ENCODE results near the gene CCDC12. TPM values are rescaled to one million over a fixed set of nuclear protein-coding genes. Genes with fewer than 3 reads are reported as not detected.

The CCDC12 gene
- polyA plus RNA-seq, 1 donor: 57.3 TPM

- peaks cover 29% of the 10 kb centered on the region for H3K36me3 ChIP-seq (ENCODE audit: control insufficient read depth, insufficient read depth, low read length)
- no peaks in the 10 kb centered on the region for H3K27me3 ChIP-seq (ENCODE audit: control insufficient read depth, insufficient read depth, low read length)
- H3K27ac ChIP-seq (ENCODE audit: low read length): no peak overlapping the region
- H3K9me3 ChIP-seq (ENCODE audit: control insufficient read depth, low read depth, low read length): no peaks in the 10 kb centered on the region
- no CpG with 5 or more reads among the region's 2 CpGs for WGBS (ENCODE audit: insufficient coverage, low lambda C conversion rate)
- no peak overlapping the region for H3K4me3 ChIP-seq (ENCODE audit: low read length)
- H3K4me1 ChIP-seq (ENCODE audit: control insufficient read depth, insufficient read depth, low read length): peaks cover 73% of the 10 kb centered on the region
- no peak for DNase-seq
These were observed 47.2 kb downstream of the CCDC12 start for GRCh38 chr3:46929324-46929723.

GRCh38 chr3:46928282-46928681 is 48.3 kb downstream of the CCDC12 start:
- Histone ChIP-seq H3K4me1 (ENCODE audit: control insufficient read depth, insufficient read depth, low read length) (peaks cover 63% of the 10 kb centered on the region), H3K27ac (ENCODE audit: low read length) (no peak overlapping the region), H3K36me3 (ENCODE audit: control insufficient read depth, insufficient read depth, low read length) (peaks cover 39% of the 10 kb centered on the region), H3K4me3 (ENCODE audit: low read length) (no peak overlapping the region), H3K9me3 (ENCODE audit: control insufficient read depth, low read depth, low read length) (no peaks in the 10 kb centered on the region), H3K27me3 (ENCODE audit: control insufficient read depth, insufficient read depth, low read length) (no peaks in the 10 kb centered on the region)
- no peak for DNase-seq
- no CpG with 5 or more reads among the region's 1 CpG for WGBS (ENCODE audit: insufficient coverage, low lambda C conversion rate)

- Histone ChIP-seq H3K4me3 (ENCODE audit: low read length) (no peak overlapping the region), H3K4me1 (ENCODE audit: control insufficient read depth, insufficient read depth, low read length) (peaks cover 57% of the 10 kb centered on the region), H3K36me3 (ENCODE audit: control insufficient read depth, insufficient read depth, low read length) (peaks cover 45% of the 10 kb centered on the region), H3K27me3 (ENCODE audit: control insufficient read depth, insufficient read depth, low read length) (no peaks in the 10 kb centered on the region), H3K9me3 (ENCODE audit: control insufficient read depth, low read depth, low read length) (no peaks in the 10 kb centered on the region), H3K27ac (ENCODE audit: low read length) (peak overlapping the region; percentile 46)
- WGBS (ENCODE audit: insufficient coverage, low lambda C conversion rate): no CpG with 5 or more reads among the region's 6 CpGs
- DNase-seq: no peak
These were observed 48.8 kb downstream of the CCDC12 start for GRCh38 chr3:46927718-46928073.

GRCh38 chr3:46926871-46927717 is 49.5 kb downstream of the CCDC12 start:
- peaks cover 51% of the 10 kb centered on the region for H3K4me1 ChIP-seq (ENCODE audit: control insufficient read depth, insufficient read depth, low read length)
- 73% methylated on average over 2 of the region's 15 CpGs for WGBS (ENCODE audit: insufficient coverage, low lambda C conversion rate)
- peak in 1 of 2 donors; percentile 70 for DNase-seq
- H3K36me3 ChIP-seq (ENCODE audit: control insufficient read depth, insufficient read depth, low read length): peaks cover 51% of the 10 kb centered on the region
- H3K9me3 ChIP-seq (ENCODE audit: control insufficient read depth, low read depth, low read length): no peaks in the 10 kb centered on the region
- H3K27me3 ChIP-seq (ENCODE audit: control insufficient read depth, insufficient read depth, low read length): no peaks in the 10 kb centered on the region
- peak overlapping the region; percentile 46 for H3K27ac ChIP-seq (ENCODE audit: low read length)
- no peak overlapping the region for H3K4me3 ChIP-seq (ENCODE audit: low read length)

GRCh38 chr3:46926447-46926846 is 50.1 kb downstream of the CCDC12 start:
- DNase-seq: no peak
- Histone ChIP-seq H3K4me3 (ENCODE audit: low read length) (no peak overlapping the region), H3K27me3 (ENCODE audit: control insufficient read depth, insufficient read depth, low read length) (no peaks in the 10 kb centered on the region), H3K4me1 (ENCODE audit: control insufficient read depth, insufficient read depth, low read length) (peaks cover 45% of the 10 kb centered on the region), H3K27ac (ENCODE audit: low read length) (peak overlapping the region; percentile 46), H3K9me3 (ENCODE audit: control insufficient read depth, low read depth, low read length) (no peaks in the 10 kb centered on the region), H3K36me3 (ENCODE audit: control insufficient read depth, insufficient read depth, low read length) (peaks cover 57% of the 10 kb centered on the region)
- no CpG with 5 or more reads among the region's 6 CpGs for WGBS (ENCODE audit: insufficient coverage, low lambda C conversion rate)

GRCh38 chr3:46926039-46926438 is 50.5 kb downstream of the CCDC12 start:
- WGBS (ENCODE audit: insufficient coverage, low lambda C conversion rate): no CpG with 5 or more reads among the region's 6 CpGs
- Histone ChIP-seq H3K27me3 (ENCODE audit: control insufficient read depth, insufficient read depth, low read length) (no peaks in the 10 kb centered on the region), H3K36me3 (ENCODE audit: control insufficient read depth, insufficient read depth, low read length) (peaks cover 61% of the 10 kb centered on the region), H3K9me3 (ENCODE audit: control insufficient read depth, low read depth, low read length) (no peaks in the 10 kb centered on the region), H3K27ac (ENCODE audit: low read length) (peak overlapping the region; percentile 59), H3K4me1 (ENCODE audit: control insufficient read depth, insufficient read depth, low read length) (peaks cover 41% of the 10 kb centered on the region), H3K4me3 (ENCODE audit: low read length) (no peak overlapping the region)
- peak; percentile 44 to 71 for DNase-seq

GRCh38 chr3:46925585-46925934 is 51.0 kb downstream of the CCDC12 start:
- Histone ChIP-seq H3K9me3 (ENCODE audit: control insufficient read depth, low read depth, low read length) (no peaks in the 10 kb centered on the region), H3K36me3 (ENCODE audit: control insufficient read depth, insufficient read depth, low read length) (peaks cover 66% of the 10 kb centered on the region), H3K4me3 (ENCODE audit: low read length) (no peak overlapping the region), H3K27ac (ENCODE audit: low read length) (peak overlapping the region; percentile 59), H3K4me1 (ENCODE audit: control insufficient read depth, insufficient read depth, low read length) (peaks cover 36% of the 10 kb centered on the region), H3K27me3 (ENCODE audit: control insufficient read depth, insufficient read depth, low read length) (no peaks in the 10 kb centered on the region)
- DNase-seq: no peak
- WGBS (ENCODE audit: insufficient coverage, low lambda C conversion rate): no CpG with 5 or more reads among the region's 5 CpGs

- no peak for DNase-seq
- no peak overlapping the region for H3K27ac ChIP-seq (ENCODE audit: low read length)
- no peak overlapping the region for H3K4me3 ChIP-seq (ENCODE audit: low read length)
- no peaks in the 10 kb centered on the region for H3K27me3 ChIP-seq (ENCODE audit: control insufficient read depth, insufficient read depth, low read length)
- no CpG with 5 or more reads among the region's 10 CpGs for WGBS (ENCODE audit: insufficient coverage, low lambda C conversion rate)
- no peaks in the 10 kb centered on the region for H3K9me3 ChIP-seq (ENCODE audit: control insufficient read depth, low read depth, low read length)
- peaks cover 71% of the 10 kb centered on the region for H3K36me3 ChIP-seq (ENCODE audit: control insufficient read depth, insufficient read depth, low read length)
- H3K4me1 ChIP-seq (ENCODE audit: control insufficient read depth, insufficient read depth, low read length): peaks cover 31% of the 10 kb centered on the region
These were observed 51.5 kb downstream of the CCDC12 start for GRCh38 chr3:46924921-46925584.

- H3K4me1 ChIP-seq (ENCODE audit: control insufficient read depth, insufficient read depth, low read length): peaks cover 23% of the 10 kb centered on the region
These were observed 52.8 kb downstream of the CCDC12 start for GRCh38 chr3:46923559-46924350.

GRCh38 chr3:46922871-46923558 is 53.5 kb downstream of the CCDC12 start:
- Histone ChIP-seq H3K36me3 (ENCODE audit: control insufficient read depth, insufficient read depth, low read length) (peaks cover 85% of the 10 kb centered on the region), H3K27ac (ENCODE audit: low read length) (no peak overlapping the region), H3K27me3 (ENCODE audit: control insufficient read depth, insufficient read depth, low read length) (no peaks in the 10 kb centered on the region), H3K4me1 (ENCODE audit: control insufficient read depth, insufficient read depth, low read length) (peaks cover 23% of the 10 kb centered on the region), H3K9me3 (ENCODE audit: control insufficient read depth, low read depth, low read length) (no peaks in the 10 kb centered on the region), H3K4me3 (ENCODE audit: low read length) (no peak overlapping the region)
- no peak for DNase-seq
- 96% methylated on average over 3 of the region's 16 CpGs for WGBS (ENCODE audit: insufficient coverage, low lambda C conversion rate)

More at GRCh38 chr3:46923559-46924350, 52.8 kb downstream of the CCDC12 start:
- H3K4me3 ChIP-seq (ENCODE audit: low read length): no peak overlapping the region
- no peaks in the 10 kb centered on the region for H3K9me3 ChIP-seq (ENCODE audit: control insufficient read depth, low read depth, low read length)
- no peaks in the 10 kb centered on the region for H3K27me3 ChIP-seq (ENCODE audit: control insufficient read depth, insufficient read depth, low read length)
- peaks cover 80% of the 10 kb centered on the region for H3K36me3 ChIP-seq (ENCODE audit: control insufficient read depth, insufficient read depth, low read length)
- no peak overlapping the region for H3K27ac ChIP-seq (ENCODE audit: low read length)
- WGBS (ENCODE audit: insufficient coverage, low lambda C conversion rate): 23% methylated on average over 3 of the region's 11 CpGs
- DNase-seq: peak in 1 of 2 donors; percentile 56
